H1 (cell line): Measurements from ENCODE around the gene MYO7B. TPM values are rescaled to one million over a fixed set of nuclear protein-coding genes. Genes with fewer than 3 reads are reported as not detected.

Source experiments
- CTCF ChIA-PET: fragments of 300-600 bp; sonication (Branson Sonifier 250); formaldehyde crosslinking; loops from one replicate; lab custom pipeline; 2021; ENCODE audit not compliant: partially characterized antibody; lab: Charles Lee
- POLR2A ChIA-PET: fragments of 300-600 bp; sonication (Branson Sonifier 250); formaldehyde crosslinking; loops from one replicate; lab custom pipeline; 2021; ENCODE audit warnings: inconsistent platforms; ENCODE audit not compliant: partially characterized antibody; lab: Charles Lee
- DNase-seq, 2 experiments: peaks; one replicate each; pipeline versions ENCODE4 v3.0.0 to v3.0.0-alpha.2; 2010 to 2022; ENCODE audit warnings: low spot score in 2 of 2, low read depth in 1 of 2, mixed read lengths in 1 of 2
- FAIRE-seq: peaks from 2 replicates; lab custom pipeline; 2011; peaks lifted over from hg19 to GRCh38; lab: Jason Lieb, UNC
- H2AFZ ChIP-seq: 2 replicates; pipeline ENCODE4 v1.8.1; 2012; ENCODE audit warnings: low read length, inconsistent platforms
- H2AK5ac ChIP-seq: 2 replicates; pipeline ENCODE4 v1.6.1; 2013; ENCODE audit warnings: low read depth, low read length
- H2BK120ac ChIP-seq: replicated peaks from 2 replicates; pipeline ENCODE3; 2013; ENCODE audit warnings: low read depth, low read length, inconsistent platforms
- H2BK12ac ChIP-seq: 2 replicates; pipeline ENCODE4 v1.6.1; 2013; ENCODE audit warnings: low read depth, low read length
- H2BK15ac ChIP-seq: 2 replicates; pipeline ENCODE4 v1.6.1; 2013; ENCODE audit warnings: low read length
- H2BK20ac ChIP-seq: 2 replicates; pipeline ENCODE4 v1.6.1; 2013; ENCODE audit warnings: low read length
- H2BK5ac ChIP-seq: 2 replicates; pipeline ENCODE4 v1.6.1; 2013; ENCODE audit warnings: low read depth, low read length
- H3K14ac ChIP-seq: 2 replicates; pipeline ENCODE4 v1.6.1; 2013; ENCODE audit warnings: inconsistent platforms; ENCODE audit not compliant: insufficient read length
- H3K18ac ChIP-seq: 2 replicates; pipeline ENCODE4 v1.6.1; 2013; ENCODE audit warnings: low read length; ENCODE audit errors: extremely low read depth
- H3K23ac ChIP-seq: 2 replicates; pipeline ENCODE4 v1.6.1; 2013; ENCODE audit warnings: inconsistent platforms; ENCODE audit not compliant: insufficient read length
- H3K23me2 ChIP-seq: 2 replicates; pipeline ENCODE4 v1.6.1; 2013; ENCODE audit warnings: low read depth, low read length
- H3K27ac ChIP-seq: 2 replicates; pipeline ENCODE4 v1.6.1; 2011; ENCODE audit warnings: low read depth, low read length, inconsistent platforms
- H3K27me3 ChIP-seq, 4 experiments: replicated peaks in 1 of 4; 1 replicate in 1 of 4; 2 replicates in 3 of 4; pipeline versions ENCODE4 v1.6.1 to v1.8.1; 2011 to 2013; ENCODE audit warnings: low read length in 3 of 4, mild to moderate bottlenecking in 3 of 4, inconsistent platforms in 2 of 4, mixed read lengths in 2 of 4, moderate library complexity in 1 of 4; ENCODE audit not compliant: control insufficient read depth in 3 of 4, insufficient read depth in 3 of 4; ENCODE audit errors: extremely low read depth in 1 of 4
- H3K36me3 ChIP-seq, 4 experiments: 2 replicates each; pipeline versions ENCODE4 v1.6.1 to v1.8.1; 2011 to 2013; ENCODE audit warnings: mild to moderate bottlenecking in 4 of 4, low read length in 3 of 4, moderate library complexity in 2 of 4, control low read depth in 1 of 4, inconsistent platforms in 1 of 4; ENCODE audit not compliant: insufficient read depth in 4 of 4, control insufficient read depth in 2 of 4
- H3K4ac ChIP-seq: replicated peaks from 2 replicates; pipeline ENCODE3; 2013; ENCODE audit warnings: low read length, low read depth, mixed read lengths, inconsistent platforms; ENCODE audit not compliant: insufficient read length
- H3K4me1 ChIP-seq, 4 experiments: replicated peaks in 1 of 4; 1 replicate in 1 of 4; 2 replicates in 3 of 4; pipeline versions ENCODE4 v1.6.1 to v1.8.1; 2011 to 2013; ENCODE audit warnings: low read length in 3 of 4, inconsistent platforms in 2 of 4, mixed read lengths in 1 of 4; ENCODE audit not compliant: insufficient read depth in 4 of 4, control insufficient read depth in 3 of 4
- H3K4me2 ChIP-seq, 2 experiments: 2 replicates each; pipeline versions ENCODE4 v1.6.1 to v1.8.1; 2011 to 2013; ENCODE audit warnings: low read depth in 2 of 2, low read length in 2 of 2, control low read depth in 1 of 2, inconsistent platforms in 1 of 2, mild to moderate bottlenecking in 1 of 2; ENCODE audit not compliant: insufficient read depth in 1 of 2
- H3K4me3 ChIP-seq, 4 experiments: fragments of 200-600, 300-600 bp in 1 of 4; sonication (generic), shearing (Covaris generic), sonication (Bioruptor Twin) in 1 of 4; 2 replicates each; pipeline versions ENCODE4 v1.5.1 to v1.8.1; 2011 to 2016; ENCODE audit warnings: low read length in 4 of 4, low read depth in 3 of 4, control low read depth in 2 of 4, inconsistent platforms in 2 of 4, mild to moderate bottlenecking in 2 of 4, mixed read lengths in 1 of 4, moderate library complexity in 1 of 4; ENCODE audit not compliant: insufficient read depth in 2 of 4; ENCODE audit errors: extremely low read depth in 1 of 4
- H3K56ac ChIP-seq: replicated peaks from 2 replicates; pipeline ENCODE3; 2013; ENCODE audit warnings: low read depth, mild to moderate bottlenecking, mixed read lengths, low read length, inconsistent platforms; ENCODE audit not compliant: insufficient read length
- H3K79me1 ChIP-seq: 2 replicates; pipeline ENCODE4 v1.6.1; 2013; ENCODE audit warnings: low read depth, low read length, control low read depth
- H3K79me2 ChIP-seq, 2 experiments: 2 replicates each; pipeline versions ENCODE4 v1.6.1 to v1.8.1; 2012 to 2013; ENCODE audit warnings: low read length in 2 of 2, mild to moderate bottlenecking in 2 of 2, inconsistent platforms in 1 of 2; ENCODE audit not compliant: insufficient read depth in 2 of 2, control insufficient read depth in 1 of 2
- H3K9ac ChIP-seq, 4 experiments: replicated peaks in 1 of 4; 1 replicate in 1 of 4; 2 replicates in 3 of 4; pipeline versions ENCODE4 v1.6.1 to v1.8.1; 2011 to 2013; ENCODE audit warnings: low read depth in 3 of 4, low read length in 3 of 4, control low read depth in 2 of 4, mild to moderate bottlenecking in 2 of 4, moderate library complexity in 2 of 4, inconsistent platforms in 1 of 4; ENCODE audit errors: extremely low read depth in 1 of 4
- H3K9me3 ChIP-seq, 2 experiments: 2 replicates each; pipeline versions ENCODE4 v1.6.1 to v1.8.1; 2012 to 2013; ENCODE audit warnings: mild to moderate bottlenecking in 2 of 2, moderate library complexity in 2 of 2, control low read depth in 1 of 2, inconsistent platforms in 1 of 2, low read depth in 1 of 2, low read length in 1 of 2, mixed read lengths in 1 of 2; ENCODE audit not compliant: insufficient read depth in 2 of 2
- H4K20me1 ChIP-seq, 2 experiments: replicated peaks in 1 of 2; 2 replicates each; pipeline versions ENCODE3 to v1.8.1; 2011 to 2013; ENCODE audit warnings: inconsistent platforms in 2 of 2, low read length in 2 of 2, mild to moderate bottlenecking in 1 of 2; ENCODE audit not compliant: insufficient read depth in 2 of 2, control insufficient read depth in 1 of 2
- H4K5ac ChIP-seq: 2 replicates; pipeline ENCODE4 v1.6.1; 2013; ENCODE audit warnings: low read length, low read depth, mixed read lengths, inconsistent platforms; ENCODE audit not compliant: insufficient read length
- H4K8ac ChIP-seq: 2 replicates; pipeline ENCODE4 v1.8.0; 2013; ENCODE audit warnings: mild to moderate bottlenecking, moderate library complexity, low read length, inconsistent platforms; ENCODE audit not compliant: insufficient read depth; ENCODE audit errors: extremely low read depth
- H4K91ac ChIP-seq: replicated peaks from 2 replicates; pipeline ENCODE3; 2013; ENCODE audit warnings: low read length, mixed read lengths, inconsistent platforms; ENCODE audit not compliant: insufficient read length
- BRCA1 ChIP-seq: IDR thresholded peaks from 2 replicates; pipeline ENCODE4 v1.6.1; 2012; ENCODE audit warnings: low read depth, low read length, improper control_type of control experiment
- GABPA ChIP-seq: IDR thresholded peaks from 2 replicates; pipeline ENCODE4 v1.6.1; 2011; ENCODE audit warnings: mild to moderate bottlenecking, low read length, moderate library complexity, borderline replicate concordance; ENCODE audit not compliant: insufficient read depth
- JUND ChIP-seq: IDR thresholded peaks from 2 replicates; pipeline ENCODE4 v1.6.1; 2011; ENCODE audit warnings: mild to moderate bottlenecking, improper control_type of control experiment, low read length
- PHF8 ChIP-seq: fragments of 200-600 bp; sonication (generic); conservative IDR thresholded peaks from 2 replicates; pipeline ENCODE4 v1.7.1; 2012; ENCODE audit warnings: low read depth, mild to moderate bottlenecking, inconsistent platforms, low read length, moderate library complexity
- RNF2 ChIP-seq: fragments of 200-900, 300-1000 bp; sonication (generic); IDR thresholded peaks from 2 replicates; pipeline ENCODE4 v1.7.1; 2016; ENCODE audit warnings: borderline replicate concordance, low read depth, mild to moderate bottlenecking, antibody characterized with exemption, low read length; ENCODE audit not compliant: poor library complexity, severe bottlenecking; ENCODE audit errors: missing control alignments
- SIRT6 ChIP-seq: IDR thresholded peaks from one replicate; pipeline ENCODE4 v1.7.1; 2012; ENCODE audit warnings: low read length, inconsistent platforms
- TAF7 ChIP-seq: optimal IDR thresholded peaks from 2 replicates; pipeline ENCODE3; 2011; ENCODE audit warnings: low read depth, mild to moderate bottlenecking, inconsistent platforms, low read length, moderate library complexity, borderline replicate concordance
- ZNF274 ChIP-seq: IDR thresholded peaks from 2 replicates; pipeline ENCODE4 v1.7.0; 2012; ENCODE audit warnings: low read length, borderline replicate concordance; ENCODE audit errors: extremely low read depth
- WGBS, 2 experiments: shearing (Covaris generic) in 1 of 2; methylation state at CpG; one replicate each; pipeline versions ENCODE4 v1.1.6 to v1.1.7; 2013 to 2015; ENCODE audit warnings: low lambda C conversion rate in 2 of 2, mixed read lengths in 2 of 2, inconsistent platforms in 1 of 2, low coverage in 1 of 2, missing lambda C conversion rate in 1 of 2; ENCODE audit not compliant: insufficient replicate concordance in 2 of 2, insufficient coverage in 1 of 2, insufficient read length in 1 of 2; ENCODE audit errors: extremely low coverage in 1 of 2, missing lambda C conversion rate in 1 of 2; 5-methylcytosine and 5-hydroxymethylcytosine counted together
- polyA plus RNA-seq, 7 experiments: library from polyadenylated mRNA; depleted of rRNA in 3 of 7; stranded (reverse) in 5 of 7; unstranded in 2 of 7; fragments of >200 nt in 5 of 7; fragments of 200-250 nt in 2 of 7; gene quantifications; 1 replicate in 5 of 7; 2 replicates in 1 of 7; 4 replicates in 1 of 7; pipeline versions ENCODE4 v1.2.1 to v1.2.3, GENCODE V29; 2011 to 2013; ENCODE audit warnings: missing spikeins in 2 of 7, mixed read lengths in 2 of 7
- total RNA-seq: library from RNA; stranded (reverse); fragmentation: NEBNext Ultra II Directional; extraction: Animal tissue kit (Norgen Biotek cat#: 25700); gene quantifications from 2 replicates; pipeline ENCODE4 v1.2.1, GENCODE V29; 2021
- TF ChIP-seq, protein P1 (sequence below), 3 experiments: IDR thresholded peaks; 1 replicate in 2 of 3; 2 replicates in 1 of 3; pipeline versions ENCODE4 v1.5.1 to v1.6.1; 2011; ENCODE audit warnings: low read length in 3 of 3, mild to moderate bottlenecking in 3 of 3, inconsistent platforms in 2 of 3, low read depth in 1 of 3, moderate library complexity in 1 of 3; ENCODE audit not compliant: insufficient read depth in 1 of 3; ENCODE audit errors: control extremely low read depth in 1 of 3

MYO7B gene
- total and polyA plus RNA-seq, 2 of the 8 experiments (the other 6 are each of a cell fraction or from before 2014, with no cell fraction given): not detected

- no peaks in the 10 kb centered on the region for H3K23me2 ChIP-seq
- ChIA-PET CTCF (interaction anchor here (0.7 to 2.0 kb wide), 5 partner anchors 8 to 97 kb away, joined by 3 to 6 read pairs (median 4); no protein-coding TSS in a partner anchor), POLR2A (no interaction called here)
- peaks cover 0 to 2% (median 0%) of the 10 kb centered on the region in 4 experiments; a peak in 1 of 7 replicates for H3K27me3 ChIP-seq
- DNase-seq (no peak), FAIRE-seq (no peak)
- no peaks in the 10 kb centered on the region; a peak in 1 of 4 replicates for H3K9me3 ChIP-seq
- no peak overlapping the region for H2AFZ ChIP-seq
- no peak overlapping the region for H2AK5ac ChIP-seq
- WGBS, 2 experiments: 94% methylated on average over 3 of the region's 3 CpGs; no CpG with 5 or more reads in 1 of the 2 experiments
- no peak overlapping the region for H2BK15ac ChIP-seq
- H3K9ac ChIP-seq: no peak overlapping the region
- no peak overlapping the region for H3K4me3 ChIP-seq
- no peak overlapping the region for H4K91ac ChIP-seq
- no peaks in the 10 kb centered on the region for H3K4me1 ChIP-seq
- no peaks in the 10 kb centered on the region for H3K36me3 ChIP-seq
- H3K23ac ChIP-seq: no peak overlapping the region
- no peak for TF ChIP-seq BRCA1
- no peak for TF ChIP-seq PHF8
- TF ChIP-seq ZNF274: no peak
- TF ChIP-seq GABPA: no peak
- TF ChIP-seq SIRT6: no peak
- TF ChIP-seq, protein P1, sequence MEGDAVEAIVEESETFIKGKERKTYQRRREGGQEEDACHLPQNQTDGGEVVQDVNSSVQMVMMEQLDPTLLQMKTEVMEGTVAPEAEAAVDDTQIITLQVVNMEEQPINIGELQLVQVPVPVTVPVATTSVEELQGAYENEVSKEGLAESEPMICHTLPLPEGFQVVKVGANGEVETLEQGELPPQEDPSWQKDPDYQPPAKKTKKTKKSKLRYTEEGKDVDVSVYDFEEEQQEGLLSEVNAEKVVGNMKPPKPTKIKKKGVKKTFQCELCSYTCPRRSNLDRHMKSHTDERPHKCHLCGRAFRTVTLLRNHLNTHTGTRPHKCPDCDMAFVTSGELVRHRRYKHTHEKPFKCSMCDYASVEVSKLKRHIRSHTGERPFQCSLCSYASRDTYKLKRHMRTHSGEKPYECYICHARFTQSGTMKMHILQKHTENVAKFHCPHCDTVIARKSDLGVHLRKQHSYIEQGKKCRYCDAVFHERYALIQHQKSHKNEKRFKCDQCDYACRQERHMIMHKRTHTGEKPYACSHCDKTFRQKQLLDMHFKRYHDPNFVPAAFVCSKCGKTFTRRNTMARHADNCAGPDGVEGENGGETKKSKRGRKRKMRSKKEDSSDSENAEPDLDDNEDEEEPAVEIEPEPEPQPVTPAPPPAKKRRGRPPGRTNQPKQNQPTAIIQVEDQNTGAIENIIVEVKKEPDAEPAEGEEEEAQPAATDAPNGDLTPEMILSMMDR (IDR thresholded peaks at IDR 0.05; ENCODE audit: control extremely low read depth in 1 of 3, insufficient read depth in 1 of 3, low read depth in 1 of 3, low read length in 3 of 3): no peak
- TF ChIP-seq JUND: no peak
- no peak for TF ChIP-seq RNF2
- TF ChIP-seq TAF7: no peak
- no peak overlapping the region for H3K4me2 ChIP-seq
- no peak overlapping the region for H3K56ac ChIP-seq
- no peak overlapping the region for H4K8ac ChIP-seq
- no peak overlapping the region for H2BK120ac ChIP-seq
- no peak overlapping the region for H2BK5ac ChIP-seq
- no peak overlapping the region for H3K14ac ChIP-seq
- H3K79me2 ChIP-seq: no peaks in the 10 kb centered on the region
- H3K79me1 ChIP-seq: no peaks in the 10 kb centered on the region
- H4K5ac ChIP-seq: no peak overlapping the region
- H2BK20ac ChIP-seq: no peak overlapping the region
- H4K20me1 ChIP-seq: no peaks in the 10 kb centered on the region
- no peak overlapping the region for H2BK12ac ChIP-seq
- H3K18ac ChIP-seq: no peak overlapping the region
- no peak overlapping the region for H3K4ac ChIP-seq
- H3K27ac ChIP-seq: no peak overlapping the region
These were observed 63.7 kb downstream of the MYO7B start for GRCh38 chr2:127599211-127599610.
